HL-60 (cell line): ENCODE data around the gene DDX43.
A peak's percentile ranks its signal among the peaks of the same experiment; 100 is the strongest.
"Not testable (repeated sequence)": the region's sequence is repeated elsewhere in the genome, so short reads cannot be mapped to it uniquely, and the experiment has no call there.

Experiments
- DNase-seq, 2 experiments: peaks; one replicate each; pipeline ENCODE4 v3.0.0-alpha.2; 2010 to 2020; ENCODE audit warnings: low read depth in 1 of 2, low spot score in 1 of 2
- H3K27ac ChIP-seq: fragments of 250-450 bp; sonication (Bioruptor Pico); replicated peaks from 2 replicates; pipeline ENCODE4 v1.5.1; 2020; ENCODE audit warnings: mild to moderate bottlenecking, moderate library complexity
- H3K27me3 ChIP-seq: fragments of 250-450 bp; sonication (Bioruptor Pico); 2 replicates; pipeline ENCODE4 v1.5.1; 2021; ENCODE audit warnings: mild to moderate bottlenecking, moderate library complexity; ENCODE audit not compliant: insufficient read depth, poor library complexity, severe bottlenecking
- H3K4me3 ChIP-seq: replicated peaks from 2 replicates; pipeline ENCODE4 v1.5.1; 2011; ENCODE audit warnings: mild to moderate bottlenecking, control low read depth, low read length; ENCODE audit not compliant: insufficient read depth
- CTCF ChIP-seq: IDR thresholded peaks from one replicate; pipeline ENCODE4 v1.5.1; 2011; ENCODE audit warnings: low read length, control low read depth, inconsistent platforms; ENCODE audit not compliant: insufficient read depth
- GABPA ChIP-seq: IDR thresholded peaks from 2 replicates; pipeline ENCODE4 v1.6.1; 2012; ENCODE audit warnings: low read depth
- POLR2AphosphoS5 ChIP-seq: IDR thresholded peaks from 2 replicates; pipeline ENCODE4 v1.6.1; 2012; ENCODE audit warnings: low read depth
- REST ChIP-seq: IDR thresholded peaks from 2 replicates; pipeline ENCODE4 v1.6.1; 2012; ENCODE audit warnings: low read depth; ENCODE audit not compliant: insufficient replicate concordance
- SPI1 ChIP-seq: IDR thresholded peaks from 2 replicates; pipeline ENCODE4 v1.6.1; 2012; ENCODE audit warnings: low read depth, mild to moderate bottlenecking, borderline replicate concordance

The DDX43 gene

DNA sequence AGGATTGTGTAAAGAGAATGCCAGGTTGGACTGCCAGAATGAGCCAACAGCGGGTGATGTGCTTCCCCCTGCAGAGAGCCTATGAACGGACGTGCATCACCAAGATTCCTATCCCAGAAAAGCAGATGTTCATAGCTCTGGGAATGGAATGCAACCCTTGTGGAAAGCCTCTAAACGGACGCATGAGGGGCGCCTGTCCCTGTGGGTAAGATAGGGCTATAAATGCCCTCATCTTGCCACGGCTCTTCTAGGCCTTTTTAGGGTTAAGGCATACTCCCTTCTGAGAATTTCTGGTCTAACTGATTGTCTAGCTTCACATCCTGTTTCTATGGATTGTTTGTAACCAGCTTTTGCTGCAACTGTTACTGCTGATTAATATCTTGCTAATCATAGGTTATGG, 64.8 kb downstream of the DDX43 start:
- peak overlapping the region; percentile 98 for H3K27ac ChIP-seq
- H3K4me3 ChIP-seq, H3K27me3 ChIP-seq, DNase-seq: not testable (repeated sequence)

DNA sequence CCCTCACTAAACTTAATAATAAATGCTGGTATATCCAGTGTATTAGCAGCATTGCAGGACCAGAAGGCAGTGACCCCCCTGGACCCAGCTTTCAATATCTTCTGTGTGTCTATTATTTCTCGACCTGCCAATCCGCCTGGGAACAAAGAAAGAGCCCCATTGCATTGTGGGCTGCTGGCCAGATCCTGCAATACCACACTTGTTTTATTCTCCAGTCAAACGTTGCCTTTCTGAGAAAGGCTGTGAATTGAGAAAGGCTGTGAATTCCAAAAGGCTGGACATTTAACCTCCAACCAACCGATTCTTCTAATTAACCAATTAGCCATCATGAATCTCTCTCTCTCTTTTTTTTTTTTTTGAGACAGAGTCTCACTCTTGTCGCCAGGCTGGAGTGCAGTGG, 65.4 kb downstream of the DDX43 start:
- DNase-seq, result peak in 1 of 2 experiments; percentile 51
- H3K27ac ChIP-seq, result peak overlapping the region; percentile 98
- TF ChIP-seq REST (no peak), POLR2AphosphoS5 (no peak), GABPA (no peak), CTCF (no peak), SPI1 (no peak)
- H3K27me3 ChIP-seq, result no peaks in the 10 kb centered on the region
- no peak overlapping the region for H3K4me3 ChIP-seq

DNA sequence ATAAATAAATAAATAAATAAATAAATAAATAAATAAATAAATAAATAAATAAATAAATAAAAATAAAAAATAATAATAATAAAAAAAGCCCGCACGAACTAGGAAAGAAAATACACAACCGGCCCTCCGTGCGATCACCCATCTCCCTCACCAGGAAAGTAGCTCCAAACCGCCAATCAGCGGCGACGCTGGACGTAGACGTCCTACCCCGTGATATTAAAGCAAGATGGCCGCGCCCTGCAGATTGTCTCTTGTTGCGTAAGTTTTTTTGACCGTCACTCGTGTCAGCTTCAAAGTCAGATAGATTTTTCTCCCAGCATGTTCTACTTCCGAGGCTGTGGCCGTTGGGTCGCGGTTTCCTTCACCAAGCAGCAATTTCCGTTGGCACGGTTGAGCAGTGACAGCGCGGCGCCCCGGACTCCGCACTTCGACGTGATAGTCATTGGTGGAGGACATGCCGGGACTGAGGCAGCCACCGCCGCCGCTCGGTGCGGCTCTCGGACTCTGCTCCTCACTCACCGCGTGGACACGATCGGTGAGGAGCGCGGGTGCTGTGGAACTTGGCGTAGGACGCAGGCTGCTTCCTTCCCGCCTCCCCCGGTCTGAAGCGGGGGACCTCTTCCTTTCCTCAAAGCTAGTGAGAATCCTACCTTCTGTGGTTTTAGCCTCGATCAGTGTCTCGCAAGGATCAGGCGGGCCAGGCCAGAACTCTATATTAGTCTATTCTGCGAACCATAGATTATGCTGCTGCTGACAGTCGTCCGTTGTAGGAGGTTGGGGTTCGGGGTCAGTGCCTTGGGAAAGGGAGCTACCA, 67.1 kb downstream of the DDX43 start, which contains the start of gene MTO1:
MTO1 (plus strand) TSS at position 201 of the 814 bp plus-strand sequence; CDS start at position 319, 118 bp downstream.
- peak within 1 kb of the TSS; percentile 98 for H3K27ac ChIP-seq
- H3K4me3 ChIP-seq, result peak within 1 kb of the TSS; percentile 67
- DNase-seq, result peak; percentile 90 to 95
- TF ChIP-seq POLR2AphosphoS5 (peak; percentile 92), CTCF (no peak), GABPA (no peak), REST (peak; percentile 50), SPI1 (no peak)
- H3K27me3 ChIP-seq, result no peaks in the 10 kb centered on the region
